Osteocyte (in vitro differentiated cells): ENCODE data around the gene IRF7. TPM values are rescaled to one million over a fixed set of nuclear protein-coding genes. Genes with fewer than 3 reads are reported as not detected.

ENCODE experiments used
- DNase-seq: peaks from one replicate; pipeline ENCODE4 v3.0.0; 2021; ENCODE audit warnings: mixed read lengths; ENCODE audit not compliant: unreplicated experiment; ENCODE audit errors: extremely low spot score
- H3K27ac Mint-ChIP-seq: one replicate; pipeline ENCODE4 v1.8.0; 2021; ENCODE audit warnings: mild to moderate bottlenecking, mixed read lengths; ENCODE audit not compliant: unreplicated experiment
- H3K27me3 Mint-ChIP-seq: one replicate; pipeline ENCODE4 v1.8.0; 2021; ENCODE audit warnings: mixed read lengths; ENCODE audit not compliant: unreplicated experiment
- H3K36me3 Mint-ChIP-seq: one replicate; pipeline ENCODE4 v1.8.0; 2021; ENCODE audit warnings: mixed read lengths; ENCODE audit not compliant: unreplicated experiment
- H3K4me1 Mint-ChIP-seq: one replicate; pipeline ENCODE4 v1.8.0; 2021; ENCODE audit warnings: mixed read lengths; ENCODE audit not compliant: unreplicated experiment
- H3K4me3 Mint-ChIP-seq: one replicate; pipeline ENCODE4 v1.8.0; 2021; ENCODE audit warnings: mild to moderate bottlenecking, moderate library complexity, mixed read lengths; ENCODE audit not compliant: unreplicated experiment
- H3K9me3 Mint-ChIP-seq: one replicate; pipeline ENCODE4 v1.8.0; 2021; ENCODE audit warnings: mixed read lengths; ENCODE audit not compliant: unreplicated experiment
- CTCF ChIP-seq: fragments of 200-600 bp; sonication (generic); IDR thresholded peaks from 2 replicates; pipeline ENCODE4 v1.5.0; 2021; ENCODE audit warnings: antibody characterized with exemption, mild to moderate bottlenecking, moderate library complexity
- total RNA-seq: library from RNA; stranded (reverse); gene quantifications from 2 replicates; pipeline ENCODE4 v1.2.1, GENCODE V29; 2021

The IRF7 gene
- total RNA-seq, 1 donor from 2014 or later = 15.4 TPM

GRCh38 chr11:660281-660680, 44.5 kb upstream of the IRF7 start:
- peaks cover 1% of the 10 kb centered on the region for H3K4me1 Mint-ChIP-seq
- no peaks in the 10 kb centered on the region for H3K27me3 Mint-ChIP-seq
- peak overlapping the region; percentile 18 for H3K27ac Mint-ChIP-seq
- H3K4me3 Mint-ChIP-seq = no peak overlapping the region
- no peak for TF ChIP-seq CTCF
- peaks cover 20% of the 10 kb centered on the region for H3K36me3 Mint-ChIP-seq
- H3K9me3 Mint-ChIP-seq = no peaks in the 10 kb centered on the region
- no peak for DNase-seq

- peaks cover 19% of the 10 kb centered on the region for H3K36me3 Mint-ChIP-seq
- no peaks in the 10 kb centered on the region for H3K27me3 Mint-ChIP-seq
- TF ChIP-seq CTCF = no peak
- H3K27ac Mint-ChIP-seq = peak overlapping the region; percentile 18
- no peaks in the 10 kb centered on the region for H3K9me3 Mint-ChIP-seq
- DNase-seq = no peak
- H3K4me1 Mint-ChIP-seq = no peaks in the 10 kb centered on the region
- no peak overlapping the region for H3K4me3 Mint-ChIP-seq
Measured at GRCh38 chr11:659532-660085, 43.9 kb upstream of the IRF7 start.

GRCh38 chr11:657691-658126, 42.0 kb upstream of the IRF7 start:
- H3K36me3 Mint-ChIP-seq = peaks cover 19% of the 10 kb centered on the region

GRCh38 chr11:656866-657265, 41.1 kb upstream of the IRF7 start:
- TF ChIP-seq CTCF = no peak
- Mint-ChIP-seq H3K9me3 (no peaks in the 10 kb centered on the region), H3K36me3 (peaks cover 22% of the 10 kb centered on the region), H3K4me3 (no peak overlapping the region), H3K27ac (no peak overlapping the region), H3K27me3 (no peaks in the 10 kb centered on the region), H3K4me1 (no peaks in the 10 kb centered on the region)
- no peak for DNase-seq

More at GRCh38 chr11:657691-658126, 42.0 kb upstream of the IRF7 start:
- Mint-ChIP-seq H3K9me3 (no peaks in the 10 kb centered on the region), H3K4me1 (no peaks in the 10 kb centered on the region), H3K27me3 (no peaks in the 10 kb centered on the region), H3K27ac (no peak overlapping the region), H3K4me3 (no peak overlapping the region)
- TF ChIP-seq CTCF = no peak
- DNase-seq = no peak

GRCh38 chr11:656426-656825, 40.7 kb upstream of the IRF7 start:
- Mint-ChIP-seq H3K27ac (no peak overlapping the region), H3K27me3 (no peaks in the 10 kb centered on the region), H3K36me3 (peaks cover 22% of the 10 kb centered on the region), H3K4me1 (no peaks in the 10 kb centered on the region), H3K9me3 (no peaks in the 10 kb centered on the region), H3K4me3 (no peak overlapping the region)
- no peak for TF ChIP-seq CTCF
- no peak for DNase-seq
